ENCODE data around the gene RNF19B.
"Not testable (repeated sequence)": the region's sequence is repeated elsewhere in the genome, so short reads cannot be mapped to it uniquely, and the experiment has no call there.

RNF19B gene
- total RNA-seq = 91.2 to 175 reads per million in 2 donors

DNA sequence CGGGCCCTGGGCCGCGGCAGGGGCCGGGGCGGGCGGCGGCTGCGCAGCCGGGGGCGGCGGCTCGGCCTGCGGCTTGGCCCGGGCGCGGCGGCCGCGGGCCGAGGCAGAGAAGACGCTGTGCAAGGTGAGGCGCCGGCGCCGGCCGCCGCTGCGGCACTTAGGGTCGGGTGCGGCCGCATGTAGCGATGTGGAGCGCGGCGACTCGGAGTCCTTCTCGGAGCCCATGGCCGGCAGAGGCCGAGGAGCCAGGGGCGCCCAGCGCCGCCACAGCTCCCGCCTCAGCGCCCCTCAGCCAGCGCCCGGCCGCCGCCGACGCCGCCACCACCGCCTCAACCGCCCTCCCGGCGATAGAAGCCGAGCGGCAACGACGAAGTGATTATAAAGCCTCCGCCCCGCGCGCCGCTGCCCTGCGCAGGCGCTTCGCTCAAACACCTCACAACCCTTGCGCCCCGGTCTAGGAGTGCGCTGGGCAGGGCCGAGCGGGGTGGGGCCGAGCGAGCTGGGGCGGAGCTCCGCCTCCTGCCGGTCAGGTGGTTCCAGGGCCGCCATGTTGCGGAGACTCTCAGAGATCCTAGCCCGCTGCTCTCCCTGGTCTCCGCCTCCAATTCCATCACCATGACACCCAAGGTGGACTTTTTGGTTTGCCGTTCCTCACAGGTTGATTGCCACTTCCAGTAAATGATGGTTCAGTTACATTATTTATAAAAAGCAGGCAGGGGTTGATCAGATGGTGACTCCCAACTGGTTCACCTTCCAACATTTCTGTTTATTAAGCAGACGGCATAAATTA, at the start of gene RNF19B:
Gene RNF19B, minus strand, starts transcription at position 349 of the 790 bp plus-strand sequence. Its CDS starts 124 bp downstream, at position 225.
- peak; percentile 88 to 97 (median 93) for DNase-seq

- no peak for DNase-seq
These were observed 49.2 kb upstream of the RNF19B start for GRCh38 chr1:33013791-33014190.

GRCh38 chr1:33012165-33012564, 47.6 kb upstream of the RNF19B start:
- DNase-seq = no peak

DNA sequence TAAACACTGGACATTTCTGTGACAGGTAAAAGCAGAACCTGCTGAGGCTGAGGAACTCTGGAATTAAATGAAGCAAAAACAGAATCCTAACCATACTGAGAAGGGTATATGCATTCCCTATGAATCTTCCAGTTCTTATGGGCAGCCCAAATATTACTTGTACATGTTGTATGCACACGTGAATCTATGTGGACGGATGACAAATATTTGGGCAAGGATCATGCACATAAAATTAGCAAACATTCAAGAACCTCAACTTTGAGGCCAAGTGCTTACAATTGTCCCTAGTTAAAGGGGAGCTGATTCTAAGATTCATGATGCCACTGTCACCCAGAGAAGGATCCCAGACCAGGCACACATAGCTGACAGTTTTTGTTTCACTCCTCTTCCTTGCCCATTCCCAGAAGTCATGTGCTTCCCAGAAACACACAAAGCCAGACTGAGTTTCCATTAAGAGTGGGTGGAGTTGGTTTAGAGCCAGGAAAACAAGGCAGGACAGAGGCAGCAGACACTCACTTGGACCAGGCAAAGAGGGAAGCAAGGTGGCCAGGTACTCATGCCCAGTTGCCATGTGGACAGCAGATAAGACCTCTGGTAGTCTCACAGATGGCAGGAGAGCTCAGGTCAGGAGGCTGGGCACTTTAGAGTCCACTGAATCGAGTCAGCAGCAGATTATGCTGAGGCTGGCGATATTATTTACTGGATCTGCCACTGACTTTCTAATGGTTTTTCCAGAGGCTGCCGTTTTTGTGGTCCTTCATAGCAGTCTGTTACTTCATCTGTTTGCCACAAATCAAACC, 46.5 kb upstream of the RNF19B start:
- DNase-seq = no peak

GRCh38 chr1:33009561-33009960, 45.0 kb upstream of the RNF19B start:
- no peak for DNase-seq

DNA sequence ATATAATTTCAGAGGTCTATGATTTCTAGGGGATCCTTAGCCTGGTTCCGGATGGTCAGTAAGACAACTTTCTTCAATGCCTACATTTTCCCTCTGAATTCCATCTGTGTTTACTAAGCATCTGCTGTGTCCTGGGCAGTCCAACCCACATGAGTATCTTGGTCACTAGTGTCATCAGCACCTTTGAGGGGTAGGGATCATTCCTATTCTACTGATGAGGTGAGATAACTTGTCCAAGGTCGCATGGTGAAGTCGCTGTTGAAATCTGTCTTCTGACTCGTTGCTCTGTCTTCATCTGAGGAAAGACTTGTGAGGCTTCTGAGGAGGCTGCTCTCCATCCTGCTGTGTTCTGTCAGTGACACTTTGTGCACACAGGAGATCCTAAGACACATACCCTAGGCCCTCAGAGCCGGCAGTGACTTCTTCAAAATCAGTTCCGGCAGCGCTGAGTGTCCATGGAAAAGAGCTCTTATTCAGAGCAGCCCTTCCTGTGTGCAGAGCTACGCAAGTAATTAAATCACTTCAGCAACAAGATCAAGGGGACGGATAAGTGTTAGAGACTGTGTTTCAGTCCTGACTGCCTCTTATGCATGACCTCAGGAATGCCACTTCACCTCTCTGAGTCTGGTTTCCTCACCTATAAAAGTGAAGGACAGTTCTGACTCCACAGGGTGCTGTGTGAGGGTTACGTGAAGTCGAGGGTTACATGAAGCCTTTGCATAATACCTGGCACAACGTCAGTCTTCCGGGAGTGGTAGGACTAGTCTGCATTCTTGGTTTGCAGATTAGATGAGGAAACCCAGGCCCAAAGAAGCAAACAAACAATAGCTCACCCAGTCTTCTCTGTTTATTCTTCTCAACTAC, 43.7 kb upstream of the RNF19B start:
- DNase-seq = no peak

GRCh38 chr1:33007190-33008050, 42.8 kb upstream of the RNF19B start:
- DNase-seq = peak in 1 of 5 experiments; percentile 57

GRCh38 chr1:33005838-33006421, 41.3 kb upstream of the RNF19B start:
- no peak for DNase-seq

GRCh38 chr1:33005117-33005837, 40.7 kb upstream of the RNF19B start:
- no peak for DNase-seq

GRCh38 chr1:33004613-33005012, 40.0 kb upstream of the RNF19B start:
- DNase-seq = no peak

DNA sequence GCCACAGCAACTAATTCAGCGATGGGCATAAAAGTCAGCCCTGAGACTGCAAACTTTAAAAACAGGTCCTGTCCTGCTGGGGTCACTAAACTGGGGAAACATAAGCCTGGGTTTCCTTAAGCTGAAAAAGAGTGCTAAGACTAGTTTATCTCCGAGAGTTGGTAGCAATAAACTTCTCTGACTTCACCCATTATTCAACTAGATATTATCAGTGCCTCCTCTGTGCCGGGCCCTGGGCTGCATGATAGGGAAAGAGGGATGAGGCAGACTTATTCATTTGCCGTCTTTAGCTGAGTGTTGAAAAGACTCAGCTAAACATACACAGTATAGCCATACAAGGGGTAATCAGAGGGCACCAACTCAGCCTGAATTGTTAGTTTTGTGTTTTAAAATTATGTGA, 39.0 kb upstream of the RNF19B start:
- DNase-seq = no peak

- DNase-seq = no peak
These were observed 37.4 kb upstream of the RNF19B start for GRCh38 chr1:33002006-33002405.

DNA sequence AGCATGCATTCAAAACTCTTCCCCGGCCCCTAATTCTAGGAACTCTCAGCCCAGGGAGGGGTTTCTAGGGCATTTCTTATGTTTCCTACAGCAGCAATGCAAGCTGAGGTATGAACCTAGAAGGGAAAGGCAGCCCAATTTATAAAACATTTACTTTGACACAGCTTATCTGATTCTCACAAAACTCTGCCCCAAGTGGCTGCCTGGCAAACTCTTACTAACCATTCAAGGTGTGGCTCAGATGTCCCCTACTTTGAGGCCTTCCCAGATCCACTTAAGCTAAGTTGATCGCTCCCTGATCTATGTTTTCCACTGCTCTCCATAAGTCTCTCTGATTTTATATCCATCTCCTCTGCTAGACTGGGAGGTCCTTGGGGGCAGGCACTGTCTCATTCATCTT, 36.7 kb upstream of the RNF19B start:
- peak in 1 of 5 experiments; percentile 54 for DNase-seq

- DNase-seq = no peak
These were observed 35.9 kb upstream of the RNF19B start for GRCh38 chr1:33000427-33001026.

GRCh38 chr1:32998997-32999396, 34.4 kb upstream of the RNF19B start:
- DNase-seq = no peak

- no peak for DNase-seq
These were observed 33.5 kb upstream of the RNF19B start for GRCh38 chr1:32998064-32998463.

DNA sequence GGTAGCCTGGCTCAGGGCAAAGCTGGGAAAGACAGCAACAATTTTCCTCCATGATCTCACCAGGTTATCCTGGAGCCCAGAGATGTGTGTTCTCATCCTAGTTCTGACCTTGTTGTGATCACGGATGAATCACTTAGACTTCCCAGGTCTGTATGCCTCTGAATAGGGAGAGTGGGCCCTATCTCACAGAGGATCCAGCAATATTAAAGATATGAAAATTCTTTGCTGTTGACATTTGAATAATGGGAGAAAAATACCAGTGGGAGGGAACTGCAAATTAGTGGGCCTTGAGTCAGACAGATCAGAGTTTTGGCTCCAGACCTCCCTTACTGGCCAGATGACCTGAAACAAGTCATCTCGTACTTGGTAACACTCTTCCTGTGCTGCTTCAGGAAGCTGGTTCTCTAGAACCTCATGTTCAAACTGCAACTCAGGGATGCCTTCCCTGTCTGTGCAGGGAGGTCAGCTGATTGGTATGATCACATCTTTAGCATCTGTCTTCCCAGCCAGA, 32.8 kb upstream of the RNF19B start:
- no peak for DNase-seq

GRCh38 chr1:32993324-32993636, 28.7 kb upstream of the RNF19B start:
- DNase-seq = not testable (repeated sequence)

DNA sequence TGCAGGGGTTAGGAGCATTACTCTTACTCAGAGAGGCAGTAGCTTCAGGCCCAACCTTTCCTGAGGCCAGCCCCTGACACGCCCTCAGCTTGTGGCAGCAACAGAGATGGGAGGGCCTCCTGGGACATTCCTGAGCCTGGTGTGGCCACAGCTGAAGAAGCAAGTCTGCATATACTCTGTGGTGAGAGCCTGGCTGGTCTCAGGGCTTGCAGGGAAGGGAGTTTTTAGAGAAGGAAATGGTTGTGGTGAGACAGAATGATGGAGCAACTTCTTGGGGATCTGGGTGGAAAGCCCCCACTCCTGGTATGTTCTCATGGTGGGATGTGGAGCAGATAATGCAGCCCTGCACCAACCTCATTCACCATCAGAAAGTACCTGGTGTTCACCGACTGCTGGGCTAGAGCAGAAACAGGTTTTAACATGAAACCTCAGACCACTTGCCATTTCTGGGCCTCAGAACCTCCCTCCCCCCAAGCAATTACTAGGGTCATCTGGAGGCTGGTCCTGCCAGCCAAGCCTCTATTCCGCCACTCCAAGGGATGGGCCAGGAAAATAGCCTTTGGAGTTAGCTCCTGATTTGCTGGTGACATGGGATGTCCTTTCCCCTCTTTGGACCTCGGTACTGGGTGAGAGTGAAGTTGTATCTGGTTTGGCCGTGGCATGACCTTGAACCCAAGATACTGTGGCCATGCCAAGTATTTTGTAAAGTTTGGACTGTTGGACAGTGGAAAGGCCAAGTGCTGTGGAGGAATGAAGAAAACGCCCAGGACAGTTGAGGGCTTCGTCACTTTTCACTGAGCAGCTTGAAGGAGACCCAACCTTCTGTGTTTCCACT, 28.1 kb upstream of the RNF19B start:
- DNase-seq = peak in 3 of 5 experiments; percentile 16 to 90 (median 38)

All from T-helper 2 cell (primary cell).